ENCODE results near the gene CDH4.

The CDH4 gene

DNA sequence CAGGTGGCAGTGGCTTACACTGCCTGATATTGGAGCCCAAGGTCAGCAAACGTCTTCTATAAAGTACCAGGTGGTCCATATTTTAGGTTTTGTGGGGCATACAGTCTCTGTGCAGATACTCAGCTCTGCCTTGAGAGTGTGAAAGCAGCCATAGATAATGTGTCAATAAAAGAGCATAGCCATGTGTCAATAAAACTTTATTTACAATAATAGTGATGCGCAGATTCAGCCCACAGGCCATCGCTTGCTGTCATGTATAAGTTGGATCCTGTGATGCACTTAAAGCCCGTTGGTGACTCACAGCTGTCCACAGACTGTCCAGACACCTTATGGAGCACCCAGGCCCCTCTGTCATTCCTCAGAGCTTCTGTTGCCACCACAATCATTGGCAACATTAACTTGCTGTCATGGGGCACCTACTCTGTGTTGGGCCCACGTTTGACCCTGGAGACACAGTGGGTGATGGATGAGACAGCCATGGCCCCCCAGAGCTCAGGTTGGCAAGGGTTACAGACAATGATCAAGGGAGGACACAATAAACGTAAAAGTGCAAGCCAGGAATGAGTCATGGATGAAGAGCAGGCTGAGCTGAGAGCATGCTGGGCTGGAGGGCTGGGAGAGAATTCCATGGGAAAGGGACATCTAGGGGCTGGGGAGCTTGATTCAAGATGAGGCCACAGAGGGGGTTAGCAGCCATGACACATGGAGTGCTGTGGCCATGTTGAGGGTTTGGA, 640.0 kb downstream of the CDH4 start:
- DNase-seq = no peak

DNA sequence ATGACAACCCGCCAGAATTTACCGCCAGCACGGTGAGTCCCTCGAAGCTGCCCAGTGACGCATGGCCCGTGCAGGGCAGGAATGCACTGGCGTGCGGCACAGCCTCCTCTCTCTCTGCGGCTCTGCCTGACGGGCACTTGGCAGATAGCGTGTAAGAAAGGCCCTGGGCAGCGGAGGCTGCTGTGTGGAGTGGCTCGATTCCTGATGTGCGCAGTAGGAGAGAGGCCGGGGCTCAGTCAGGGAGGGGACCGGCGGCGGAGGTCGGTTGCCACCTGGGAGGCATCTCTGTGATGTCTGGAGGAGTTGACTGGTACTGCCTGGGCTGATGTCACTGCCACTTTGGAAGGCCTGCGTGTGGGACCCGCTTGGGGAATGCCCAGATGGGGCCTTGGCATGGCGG, 643.0 kb downstream of the CDH4 start:
- DNase-seq = no peak

DNA sequence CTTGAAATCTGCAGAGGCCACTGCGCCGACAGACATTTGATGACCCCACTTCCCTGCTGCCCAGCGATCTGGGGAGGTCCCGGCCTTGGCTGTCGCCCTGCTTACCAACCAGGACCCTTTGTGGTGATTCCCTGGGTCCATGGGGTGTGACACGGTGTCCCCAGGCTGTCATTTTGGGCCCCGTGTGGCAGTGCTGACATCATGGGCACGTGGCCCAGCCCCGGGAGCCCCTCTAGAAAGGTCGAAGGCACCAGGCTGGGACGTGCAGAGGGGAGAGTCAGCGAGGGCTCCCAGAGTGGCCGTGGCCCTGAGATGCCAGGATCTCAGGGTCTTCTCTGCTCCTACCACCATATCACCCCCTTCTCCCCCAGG, 643.6 kb downstream of the CDH4 start:
- no peak for DNase-seq

DNA sequence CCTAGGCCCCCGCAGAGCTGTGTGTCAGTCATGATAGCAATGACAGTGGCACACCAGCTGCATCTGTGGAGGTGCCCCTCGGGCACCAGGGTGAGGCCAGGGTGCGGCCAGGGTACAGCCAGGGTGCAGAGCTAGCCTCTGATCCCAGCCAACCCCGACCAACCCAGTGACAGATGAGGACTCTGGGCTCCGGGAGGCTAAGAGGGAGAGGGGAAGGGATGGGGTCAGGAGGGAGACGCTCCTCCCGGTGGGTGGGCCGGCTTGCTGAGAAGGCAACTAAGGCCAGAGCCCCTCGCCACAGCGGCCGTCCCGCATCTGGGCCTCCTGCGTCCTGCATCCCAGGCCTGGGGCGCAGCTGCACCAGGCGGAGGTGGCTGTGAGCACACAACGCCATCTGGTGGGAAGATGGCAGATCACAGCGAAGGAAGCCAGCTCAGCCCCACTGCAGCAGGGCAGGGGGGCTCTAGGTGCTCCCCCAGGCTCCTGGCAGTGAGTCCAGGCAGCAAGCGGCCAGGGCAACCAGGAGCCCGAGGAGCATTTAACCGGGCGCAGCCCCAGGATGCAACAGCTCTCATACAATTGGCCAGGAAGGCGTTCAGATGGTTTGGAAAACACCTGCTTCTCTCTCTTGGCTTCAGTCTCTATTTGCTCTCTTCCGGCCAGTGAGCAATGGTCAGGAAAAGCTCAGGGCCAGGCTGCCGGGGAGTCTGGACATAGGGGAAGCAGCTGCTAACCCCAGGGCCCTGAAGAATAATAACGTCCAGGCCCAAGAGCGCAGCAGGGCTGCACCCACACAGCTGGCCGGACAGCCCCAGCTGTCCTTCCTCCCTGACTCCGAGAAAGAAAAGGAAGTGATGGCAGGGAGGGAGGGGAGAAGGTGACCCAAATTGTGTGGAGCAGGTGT, 644.2 kb downstream of the CDH4 start:
- peak; percentile 5 for DNase-seq

DNA sequence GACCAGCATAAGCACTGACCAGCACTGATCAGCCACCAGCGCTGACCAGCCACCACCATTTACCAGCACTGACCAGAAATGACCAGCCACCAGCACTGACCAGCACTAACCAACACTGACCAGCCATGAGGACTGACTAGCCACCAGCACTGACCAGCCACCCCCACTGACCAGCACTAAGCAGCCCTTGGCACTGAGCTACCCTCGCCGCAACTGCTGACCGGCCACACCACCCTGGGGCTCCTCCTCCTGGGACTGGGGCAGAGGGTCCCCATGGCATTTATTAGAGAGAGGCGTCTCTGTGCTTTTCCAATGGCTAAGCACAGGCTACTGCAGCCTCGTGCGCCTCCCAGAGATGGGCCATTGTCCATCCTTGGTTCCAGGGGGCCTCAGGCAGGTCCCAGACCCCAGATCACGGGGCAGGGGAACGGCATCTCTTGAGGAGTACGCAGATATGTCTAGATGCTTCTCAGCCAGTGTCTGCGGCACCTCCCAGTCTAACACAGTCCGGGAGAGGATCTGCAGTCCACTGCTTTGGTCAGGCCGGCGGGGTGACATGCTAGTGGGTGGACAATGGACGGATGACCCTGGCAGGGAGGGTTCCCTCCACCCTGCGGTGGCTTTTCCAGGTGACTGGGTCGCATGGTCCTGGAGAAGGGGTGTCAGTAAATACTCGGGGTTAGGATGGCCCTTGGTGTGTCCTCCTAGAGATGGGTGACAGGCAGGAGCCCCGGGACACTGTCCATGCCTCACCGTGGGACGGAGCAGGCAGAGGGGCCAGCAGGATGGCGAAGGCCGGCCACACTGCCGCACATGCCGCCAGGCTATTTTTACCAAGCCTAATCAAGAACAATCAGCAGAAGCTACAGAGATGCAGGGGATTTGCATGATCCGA, 645.6 kb downstream of the CDH4 start:
- no peak for DNase-seq

DNA sequence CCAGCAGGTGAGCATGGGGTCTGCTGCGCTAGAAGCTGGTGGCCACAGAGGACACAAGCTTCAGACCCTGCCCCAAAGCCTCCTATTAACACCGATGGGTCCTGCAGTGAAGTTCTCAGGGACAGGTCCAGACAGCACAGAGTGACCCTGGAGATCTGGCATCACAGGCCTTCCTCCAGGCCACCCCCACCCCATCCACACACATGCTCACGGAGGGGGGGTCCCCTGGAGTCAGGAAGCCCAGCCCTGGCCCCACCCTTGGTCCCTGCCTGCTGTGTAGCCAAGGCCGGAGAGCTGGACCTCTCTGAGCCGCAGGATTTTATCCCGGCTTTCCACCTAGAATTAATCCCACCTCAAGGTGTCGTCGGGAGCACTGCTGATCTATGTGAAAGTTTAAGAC, 646.3 kb downstream of the CDH4 start:
- DNase-seq = no peak

DNA sequence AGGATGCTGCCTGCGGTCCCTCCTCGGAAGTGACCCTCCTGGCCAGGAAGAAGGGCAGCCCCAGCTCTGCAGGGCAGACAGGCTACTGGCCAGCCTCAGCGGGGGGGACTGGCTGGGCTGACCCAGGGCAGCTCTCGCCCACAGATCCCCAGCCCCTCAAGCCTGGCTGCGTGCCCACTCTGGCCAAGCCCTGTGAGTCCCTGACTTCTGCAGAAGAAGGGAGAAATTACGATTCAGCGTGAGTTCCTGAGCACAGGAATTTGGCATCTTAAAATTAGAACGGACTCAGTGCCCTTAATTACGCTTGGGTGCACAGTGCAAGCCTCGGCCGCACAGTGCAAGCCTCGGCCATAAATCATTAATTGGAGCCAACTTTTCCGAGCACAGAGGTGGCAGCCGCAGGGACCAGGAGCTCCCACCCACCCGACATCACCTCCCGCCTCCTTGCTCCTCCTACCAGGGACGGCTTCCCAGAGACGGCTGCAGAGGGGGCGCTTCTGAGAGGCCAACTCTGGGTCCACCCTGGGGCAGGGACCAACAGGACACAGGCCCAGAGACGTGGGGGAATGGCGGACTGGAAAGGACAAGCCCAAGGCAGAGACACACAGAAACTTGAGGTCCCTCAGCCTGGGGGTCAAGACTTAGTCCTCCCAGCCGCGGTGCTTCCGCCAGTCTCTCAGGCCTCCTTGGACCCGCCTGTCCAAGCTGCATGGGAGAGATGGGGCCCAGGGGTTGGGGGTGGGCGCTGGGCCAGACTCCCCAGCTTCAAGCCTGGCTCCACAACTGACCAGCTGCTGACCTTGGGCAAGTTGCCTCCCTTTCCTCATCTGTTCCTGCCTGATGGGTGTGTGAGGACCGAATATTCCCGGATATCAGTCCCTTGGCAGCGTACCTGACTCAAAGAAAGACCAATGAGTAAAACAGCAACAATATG, 648.2 kb downstream of the CDH4 start:
- no peak for DNase-seq

DNA sequence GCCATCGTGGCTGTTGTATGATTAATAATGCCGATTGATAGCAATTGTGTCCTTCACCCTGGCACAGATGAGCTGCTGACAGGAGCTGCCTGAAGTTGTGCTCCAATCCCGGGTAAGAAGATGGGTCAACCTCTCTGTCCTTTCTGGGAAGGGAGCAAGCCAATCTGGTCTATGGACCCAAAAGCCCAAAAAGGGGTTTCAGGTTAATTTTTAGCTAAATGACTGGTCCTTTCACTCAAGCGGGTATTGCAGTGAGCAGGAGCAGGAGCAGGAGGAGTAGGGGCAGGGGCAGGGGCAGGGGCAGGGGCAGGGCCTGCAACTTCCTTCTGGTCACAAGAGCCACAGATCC, 648.9 kb downstream of the CDH4 start:
- DNase-seq = no peak

DNA sequence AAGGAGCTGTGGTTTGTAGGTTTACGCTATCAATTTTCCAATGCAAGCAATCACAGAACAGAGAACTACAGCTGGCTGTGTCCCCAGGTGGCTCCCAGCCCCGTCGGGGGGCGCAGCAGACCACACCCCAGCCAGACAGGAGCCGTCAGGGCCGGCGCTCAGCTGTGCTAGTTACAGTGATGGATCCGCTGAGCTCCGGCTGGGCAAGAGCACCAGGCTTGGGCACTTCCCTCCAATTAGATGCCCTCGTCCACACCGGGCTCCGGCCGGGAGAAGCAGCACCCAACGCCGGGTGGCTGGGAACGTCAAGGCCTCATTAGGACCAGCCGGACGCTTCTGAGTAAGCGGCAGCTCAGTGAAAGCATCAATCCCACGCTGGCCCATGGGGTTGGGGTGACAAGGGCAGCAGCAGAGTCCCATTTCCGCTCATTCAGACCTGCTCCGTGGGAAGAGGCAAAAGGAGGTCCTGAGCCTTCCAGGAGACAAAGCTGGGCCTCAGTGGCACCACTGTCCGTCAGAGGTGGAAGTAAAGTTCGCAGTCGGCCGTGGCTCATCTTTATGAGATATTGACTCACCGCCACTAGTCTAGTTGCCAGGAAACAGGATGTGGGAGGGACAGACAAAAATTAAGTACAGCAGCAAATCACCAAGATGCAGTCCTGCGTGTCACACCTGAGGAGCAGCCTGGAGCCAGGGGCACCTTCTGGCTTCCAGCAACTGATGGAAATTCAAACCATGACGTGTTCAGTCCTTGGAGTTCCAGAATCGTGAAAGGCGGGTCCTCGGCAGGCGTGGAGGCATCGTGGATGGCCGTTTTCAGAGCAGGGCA, 649.5 kb downstream of the CDH4 start:
- no peak for DNase-seq

DNA sequence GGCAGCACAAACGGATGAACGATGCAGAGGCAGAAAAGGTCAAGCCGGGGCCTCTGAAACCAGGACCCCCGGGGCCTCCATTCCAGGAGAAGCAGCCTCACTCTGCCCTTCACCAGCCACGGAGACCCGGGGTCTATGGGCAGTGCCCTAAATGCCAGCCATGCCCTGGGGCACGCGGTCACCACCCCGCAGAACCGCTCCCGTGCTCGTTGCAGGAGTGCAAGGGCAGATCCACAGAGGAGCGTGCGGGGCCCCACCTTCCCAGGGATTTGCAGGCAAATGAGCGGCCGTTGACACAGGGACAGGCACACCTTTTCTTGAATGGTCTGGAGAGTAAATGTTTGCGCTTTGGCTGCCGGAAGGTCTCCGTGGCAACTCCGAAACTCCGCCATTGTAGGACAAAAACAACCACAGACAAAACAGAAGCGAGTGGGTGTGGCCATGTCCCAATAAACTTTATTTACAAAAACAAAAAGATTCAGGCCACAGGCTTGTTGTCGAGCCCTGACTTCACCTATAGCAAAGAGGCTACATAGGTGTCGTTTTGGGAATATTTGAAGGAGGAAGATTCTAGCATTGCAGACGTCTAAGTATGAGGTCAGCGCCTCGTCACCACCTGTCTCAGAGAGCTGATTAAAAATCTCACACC, 650.3 kb downstream of the CDH4 start:
- no peak for DNase-seq

DNA sequence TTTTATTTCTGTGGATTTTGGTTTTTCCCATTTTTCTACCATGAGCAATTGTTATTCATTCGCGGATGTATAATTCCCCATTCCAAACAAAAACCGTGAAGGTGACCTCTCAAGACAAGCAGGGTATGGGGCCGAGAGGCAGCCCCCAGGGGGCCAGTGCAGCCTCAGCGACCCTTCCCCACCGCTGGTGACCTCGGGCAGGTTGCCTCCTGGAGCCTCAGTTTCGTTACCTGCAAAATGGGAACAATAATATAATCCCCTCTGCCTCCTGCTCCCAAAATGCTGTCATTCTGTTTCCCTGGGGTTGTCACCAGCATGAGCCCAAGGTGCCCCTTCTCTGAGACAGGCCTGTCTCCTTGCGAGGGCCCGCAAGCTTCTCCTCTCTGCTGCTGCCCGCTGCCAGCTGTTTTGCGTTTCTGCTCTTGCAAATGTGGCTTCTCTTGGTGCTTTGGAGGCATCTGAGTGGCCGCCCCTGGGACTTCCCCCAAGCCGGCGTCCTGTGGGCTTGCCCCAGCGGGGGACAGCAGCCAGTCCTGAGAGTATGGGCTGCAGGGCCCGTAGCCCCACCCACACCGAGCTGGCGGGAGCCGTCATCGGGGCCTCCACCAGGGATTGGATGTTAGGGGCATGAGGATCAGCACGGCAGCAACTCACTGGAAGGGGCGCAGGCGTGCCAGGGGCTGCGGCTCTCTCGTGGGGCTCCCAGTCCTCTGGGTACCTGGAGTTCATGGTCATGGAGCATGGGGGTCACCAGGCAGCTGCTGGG, 651.7 kb downstream of the CDH4 start:
- DNase-seq = no peak

DNA sequence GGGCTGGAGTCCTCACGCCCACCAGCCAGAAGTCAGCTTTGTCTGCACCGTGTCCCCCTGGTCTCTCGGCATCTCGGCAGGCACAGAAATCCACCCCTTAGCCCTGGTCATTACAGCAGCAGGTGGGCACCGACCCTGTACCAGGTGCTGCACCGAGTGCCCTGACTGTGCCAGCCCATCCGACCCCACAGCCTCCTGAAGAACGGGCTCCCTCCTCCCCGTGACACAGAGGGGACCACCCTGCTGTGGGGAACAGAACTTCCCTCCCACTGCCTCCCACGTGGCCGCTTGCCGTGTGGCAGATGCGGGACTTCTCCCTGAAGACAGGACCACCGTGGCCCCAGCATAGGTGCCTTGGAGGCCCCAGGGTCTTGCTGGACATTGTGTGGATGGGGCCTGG, 652.4 kb downstream of the CDH4 start:
- DNase-seq = no peak

DNA sequence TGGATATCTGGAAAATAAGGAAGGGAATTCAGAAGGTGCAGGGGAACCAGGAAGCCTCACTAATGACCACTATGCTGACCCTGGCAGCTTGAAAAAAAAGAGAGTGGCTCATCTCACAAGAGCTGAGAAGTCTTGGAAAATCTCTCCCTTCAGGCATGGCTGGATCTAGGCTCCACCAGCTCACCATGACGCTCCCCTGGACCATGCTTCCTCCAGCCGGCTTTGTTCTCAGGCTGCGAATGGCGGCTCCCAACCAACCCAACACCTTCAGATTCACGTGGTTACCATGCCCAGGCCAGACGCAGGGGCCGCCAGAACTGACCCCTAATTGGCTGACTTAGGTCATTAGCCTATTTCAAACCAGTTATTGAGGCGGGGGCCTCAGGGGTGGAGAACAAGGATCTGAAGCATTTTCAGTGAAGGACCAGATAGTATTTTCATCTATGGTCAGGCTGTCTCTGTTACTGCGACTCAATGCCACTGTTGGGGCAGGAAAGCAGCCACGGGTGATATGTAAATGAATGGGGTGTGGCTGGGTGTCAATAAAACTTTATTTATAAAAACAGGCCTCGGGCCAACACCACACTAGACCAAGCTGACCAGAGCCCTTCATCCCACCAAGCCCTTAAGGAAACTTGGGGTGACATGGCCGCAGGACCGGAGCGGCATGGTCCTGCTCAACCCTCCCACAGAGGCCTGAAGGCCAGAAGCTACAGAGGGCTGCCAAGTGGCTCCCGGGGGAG, 653.9 kb downstream of the CDH4 start:
- DNase-seq = no peak

DNA sequence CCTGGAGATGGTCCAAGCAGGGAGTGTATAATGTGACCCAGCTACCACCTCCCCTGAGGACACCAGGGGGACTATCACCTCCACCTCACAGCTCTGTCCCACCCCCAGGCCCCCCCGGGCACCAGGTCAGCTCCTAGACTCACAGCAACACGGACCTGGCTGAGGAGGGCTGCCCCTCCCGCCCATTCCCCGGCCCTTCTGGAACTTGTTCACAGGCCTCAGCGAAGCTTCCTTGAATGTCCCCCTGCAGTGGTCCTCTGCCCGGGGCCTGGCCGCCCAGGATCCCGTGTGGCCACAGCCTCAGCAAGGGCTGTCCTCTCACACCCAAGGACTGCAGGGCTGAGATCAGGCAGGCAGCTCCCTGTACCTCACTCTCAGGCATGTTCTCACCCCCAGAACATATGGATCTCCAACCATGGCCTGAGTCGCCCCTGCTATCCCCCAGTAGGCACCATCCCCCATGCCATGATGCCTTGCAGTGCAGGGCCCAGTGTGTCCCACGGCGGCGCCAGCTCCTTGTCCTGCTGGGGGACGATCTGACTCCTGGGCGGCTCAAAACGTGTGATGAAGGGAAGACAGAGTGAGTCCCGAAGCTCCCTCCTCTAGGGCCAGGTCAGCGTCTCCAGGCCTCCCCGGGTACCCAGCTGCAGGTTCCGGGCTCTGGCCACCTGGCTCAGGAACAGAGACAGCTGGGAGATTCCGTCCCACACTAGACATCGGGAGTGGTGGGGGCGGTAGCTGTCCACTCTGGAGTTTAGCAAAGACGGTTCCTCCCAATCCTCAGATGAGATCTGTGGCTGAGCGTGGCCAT, 655.2 kb downstream of the CDH4 start:
- no peak for DNase-seq

DNA sequence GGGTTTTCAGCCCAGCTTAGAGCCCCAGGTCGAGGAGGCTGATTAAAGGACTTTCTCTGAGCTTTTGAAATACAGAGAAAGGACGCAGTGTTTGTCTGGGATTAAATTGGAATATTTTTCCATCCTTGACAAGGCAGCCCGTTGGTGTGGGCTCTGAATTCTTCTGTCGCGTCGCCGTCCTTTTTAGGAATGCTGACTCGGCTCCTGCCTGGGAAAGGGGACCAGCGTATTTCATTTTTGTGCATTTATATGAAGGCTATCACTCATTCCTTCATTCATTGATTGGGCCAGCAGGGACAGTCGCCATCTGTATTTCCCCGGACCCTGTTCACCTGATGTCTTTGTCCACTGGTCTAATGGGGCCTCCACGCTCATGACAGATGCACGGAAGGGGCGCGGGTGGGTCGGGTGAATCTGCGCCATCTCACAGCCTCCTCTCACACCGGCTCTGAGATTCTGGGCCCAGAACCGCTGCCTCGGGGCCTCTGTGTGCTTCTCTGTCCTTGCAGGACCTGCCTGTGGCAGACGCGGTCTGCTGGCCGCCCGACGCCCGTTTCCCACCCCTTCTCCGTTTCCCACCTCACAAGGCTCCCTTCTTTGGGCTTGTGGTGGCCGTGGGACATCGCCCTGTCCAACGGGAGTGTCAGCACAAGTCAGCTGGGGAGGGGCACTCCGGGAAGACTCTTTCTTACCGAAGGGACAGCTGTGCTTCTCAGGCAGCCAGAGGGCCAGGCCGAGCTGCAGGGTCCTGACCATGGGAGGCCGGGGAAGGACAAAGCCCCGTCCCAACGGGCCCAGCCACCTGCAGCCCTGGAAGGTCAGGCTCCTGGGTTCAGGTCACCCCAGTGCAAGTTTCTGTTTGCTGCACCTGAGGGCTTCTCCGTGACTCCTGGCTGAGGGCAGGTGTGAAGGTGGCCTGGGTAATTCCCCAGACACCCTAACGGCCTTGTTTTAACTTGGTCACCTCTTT, 656.3 kb downstream of the CDH4 start:
- no peak for DNase-seq

DNA sequence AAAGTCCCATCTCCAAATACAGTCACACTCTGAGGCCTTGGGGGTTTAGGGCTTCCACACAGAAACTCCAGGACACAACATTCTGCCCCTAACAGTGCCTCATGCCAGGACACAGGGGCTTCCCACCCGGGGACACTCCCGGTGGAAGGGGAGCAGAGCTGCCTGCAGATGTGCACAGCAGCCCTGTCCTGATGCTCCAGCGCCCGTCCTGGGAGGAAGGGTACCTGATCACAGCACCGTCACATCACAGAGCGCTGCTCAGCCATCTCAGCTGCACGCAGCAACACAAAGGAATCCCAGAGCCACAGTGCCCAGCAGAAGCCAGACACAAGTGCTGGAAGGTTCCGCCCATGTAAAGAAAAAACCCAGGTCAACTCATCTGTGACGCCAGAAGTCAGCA, 657.0 kb downstream of the CDH4 start:
- no peak for DNase-seq

DNA sequence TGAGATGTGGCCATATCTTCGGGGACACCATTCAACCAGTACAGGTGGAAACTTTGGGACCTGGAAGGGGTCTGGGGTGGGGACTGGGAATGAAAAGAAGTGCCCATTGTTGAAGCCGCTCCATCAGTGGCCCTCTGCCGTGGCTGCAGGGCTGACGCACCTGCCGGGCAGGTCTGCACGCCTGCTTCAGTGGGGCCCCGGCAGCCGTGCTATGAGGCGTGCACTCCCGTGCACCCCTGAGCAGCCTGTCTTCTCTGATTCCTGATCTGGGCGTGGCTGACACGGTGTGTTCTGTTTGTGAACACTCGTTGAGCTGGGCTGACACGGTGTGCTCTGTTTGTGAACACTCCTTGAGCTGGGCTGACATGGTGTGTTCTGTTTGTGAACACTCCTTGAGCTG, 657.8 kb downstream of the CDH4 start:
- no peak for DNase-seq
